Suprapubic skin (tissue), 4 donors: ENCODE measurements around the gene C1S.

Experiments used
- CTCF ChIP-seq, 2 donors: fragments of 200-600 bp in 1 of 2; fragments of 450-650 bp in 1 of 2; sonication (generic) in 1 of 2; IDR thresholded peaks; one replicate each; pipeline ENCODE4 v1.5.1; 2016 to 2019; ENCODE audit warnings: antibody characterized with exemption in 2 of 2, mild to moderate bottlenecking in 1 of 2, moderate library complexity in 1 of 2
- EP300 ChIP-seq: sonication (generic); formaldehyde crosslinking; IDR thresholded peaks from one replicate; pipeline ENCODE4 v1.6.1; 2017; ENCODE audit warnings: antibody characterized with exemption
- POLR2A ChIP-seq, 2 donors: fragments of 450-650 bp; IDR thresholded peaks; one replicate each; pipeline ENCODE4 v1.6.1; 2017; ENCODE audit warnings: antibody characterized with exemption in 2 of 2, mild to moderate bottlenecking in 2 of 2, moderate library complexity in 2 of 2
- POLR2AphosphoS5 ChIP-seq, 3 donors: sonication (generic); formaldehyde crosslinking; IDR thresholded peaks; one replicate each; pipeline ENCODE4 v1.6.1; 2017; ENCODE audit warnings: antibody characterized with exemption in 3 of 3

- TF ChIP-seq CTCF (IDR thresholded peaks at IDR 0.05) = no peak
- TF ChIP-seq POLR2AphosphoS5 (IDR thresholded peaks at IDR 0.05) = no peak
- no peak for TF ChIP-seq POLR2A (IDR thresholded peaks at IDR 0.05)
- no peak for TF ChIP-seq EP300
Observed at GRCh38 chr12:7058850-7059395, 1.6 kb upstream of the C1S start.
